Brain pericyte (primary cell): ENCODE measurements around the gene TBX18.

ENCODE experiments used
- DNase-seq: peaks from one replicate; pipeline ENCODE4 v3.0.0-alpha.2; 2012; ENCODE audit warnings: low read depth, low spot score

TBX18 gene

DNA sequence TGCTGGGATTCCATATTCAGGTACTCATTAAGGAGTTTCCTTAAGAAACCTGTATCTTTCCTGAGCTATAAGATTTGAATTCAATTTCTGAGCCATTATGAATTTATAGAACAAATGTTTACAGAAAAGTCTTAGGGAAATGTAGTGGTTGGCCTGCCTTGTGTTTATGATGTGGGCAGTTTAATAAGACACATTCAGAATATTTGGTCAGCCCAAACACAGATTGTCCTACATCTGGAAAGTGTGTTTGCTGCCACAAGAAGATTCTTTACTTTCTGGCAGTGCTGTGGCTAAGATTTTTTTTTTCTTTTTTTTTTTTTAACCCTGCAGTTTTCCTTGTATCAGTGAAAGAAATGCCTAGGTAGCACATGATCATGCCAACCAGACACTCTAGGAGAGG is 15.2 kb downstream of the TBX18 start:
- no peak for DNase-seq

DNA sequence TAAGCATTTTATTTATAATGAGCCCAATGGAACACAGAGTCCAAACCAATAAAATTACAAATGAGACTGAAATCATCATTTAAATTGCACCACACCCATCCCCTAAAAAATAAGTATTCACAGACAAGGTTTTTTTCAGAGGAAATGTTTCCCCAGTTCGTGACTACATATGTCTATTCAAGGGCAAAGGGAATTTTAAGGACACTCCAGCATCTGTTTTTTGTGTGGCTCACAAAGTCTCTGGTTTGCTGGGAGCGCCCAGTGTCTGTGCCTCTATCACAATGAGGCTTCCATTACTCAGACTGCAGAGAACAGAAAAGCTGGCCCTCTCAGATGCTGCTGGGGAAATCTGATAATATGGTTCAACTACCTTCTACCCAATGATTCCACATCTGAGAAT is 16.0 kb downstream of the TBX18 start:
- DNase-seq, result no peak

- no peak for DNase-seq
Measured at GRCh38 chr6:84743616-84744015, 20.8 kb downstream of the TBX18 start.

DNA sequence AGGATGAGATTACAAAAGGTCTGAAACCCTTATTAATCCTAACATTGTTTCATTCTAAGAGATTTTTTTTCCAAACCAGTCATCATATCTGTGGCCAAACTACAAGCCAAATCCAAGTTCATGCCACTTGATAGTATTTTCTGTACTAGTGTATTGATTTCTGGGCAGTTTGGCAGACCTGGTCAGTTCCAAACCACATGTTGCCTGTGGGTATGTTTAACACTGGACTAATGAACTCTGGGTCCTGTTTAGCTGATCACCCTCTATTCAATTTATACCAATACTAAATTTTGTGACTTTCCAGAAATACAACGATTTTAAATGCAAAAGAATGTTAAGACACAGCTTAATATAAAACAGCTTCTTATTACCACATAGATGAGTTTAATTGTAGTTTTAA is 24.0 kb downstream of the TBX18 start:
- no peak for DNase-seq

DNA sequence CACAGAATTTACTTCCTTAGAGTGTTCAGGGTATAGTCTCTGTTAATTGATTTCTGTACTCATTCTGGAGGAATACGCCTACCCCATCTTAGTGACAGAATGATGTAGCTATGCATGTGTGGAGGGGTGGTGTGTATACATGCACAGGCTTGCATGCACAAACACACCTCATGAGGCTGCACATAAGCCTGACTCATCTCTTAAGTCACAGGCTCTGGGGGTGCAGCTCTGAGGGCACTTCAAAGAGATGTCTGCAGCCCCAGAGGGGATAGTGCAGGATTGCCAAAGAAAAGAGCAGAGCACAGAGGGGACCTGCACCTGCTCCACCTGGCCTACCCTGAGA is 24.6 kb downstream of the TBX18 start:
- no peak for DNase-seq

DNA sequence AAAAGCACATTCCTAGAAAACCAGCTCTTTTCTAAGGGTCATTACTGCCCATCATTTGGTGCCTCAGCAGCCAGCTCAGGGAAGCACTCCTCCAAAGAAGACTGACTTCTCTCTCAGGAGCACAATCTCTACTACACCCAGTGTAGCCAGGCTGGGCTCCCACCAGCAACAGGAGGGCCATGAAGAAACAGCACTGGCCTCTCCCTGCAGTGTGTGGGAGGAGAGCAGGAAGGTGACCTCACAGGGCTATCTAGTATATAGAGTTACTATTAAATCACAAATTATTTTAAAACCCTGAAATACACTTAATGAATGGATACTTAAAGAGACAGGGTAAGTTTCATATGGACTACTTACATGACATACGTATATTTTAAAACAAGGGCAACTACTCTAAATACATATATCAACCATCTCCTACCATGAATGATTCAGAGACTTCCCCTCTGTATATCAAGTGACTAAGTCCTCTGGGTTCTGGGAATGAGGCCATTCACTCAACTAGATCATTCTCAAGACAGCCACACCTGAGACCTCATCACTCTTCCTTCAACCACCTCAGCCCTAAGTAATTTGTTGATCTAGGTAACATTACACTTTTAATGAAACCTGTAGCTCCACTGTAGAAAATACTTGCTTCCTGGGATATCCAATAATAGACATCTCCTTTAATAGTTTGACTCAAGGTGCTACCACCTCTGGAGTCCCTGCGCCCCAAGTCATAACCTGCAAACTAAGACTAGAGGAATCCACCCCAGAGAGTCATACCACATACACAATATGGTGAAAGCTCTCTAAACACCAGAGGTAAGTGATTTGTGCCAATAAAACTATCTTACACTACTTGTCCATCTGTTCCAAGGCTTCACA is 25.2 kb downstream of the TBX18 start:
- DNase-seq, result no peak

- no peak for DNase-seq
Measured at GRCh38 chr6:84733889-84734288, 30.5 kb downstream of the TBX18 start.

DNA sequence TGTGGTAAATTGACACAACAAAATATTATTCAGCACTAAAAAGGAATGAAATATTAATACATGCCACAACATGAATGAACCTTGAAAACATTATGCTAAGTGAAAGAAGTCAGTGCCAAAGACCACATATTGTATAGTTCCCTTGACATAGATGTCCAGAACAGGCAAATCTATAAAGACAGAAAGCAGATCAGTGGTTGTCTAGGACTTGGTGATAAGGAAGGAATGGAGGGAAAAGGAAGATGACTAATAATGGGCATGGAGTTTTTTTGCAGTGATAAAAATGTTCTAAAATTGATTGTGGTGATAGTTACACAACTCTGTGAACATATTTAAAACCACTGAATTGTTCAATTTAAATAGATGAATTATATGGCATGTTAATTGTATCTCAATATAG is 32.5 kb downstream of the TBX18 start:
- DNase-seq, result no peak

- DNase-seq, result no peak
Measured at GRCh38 chr6:84731401-84731800, 33.0 kb downstream of the TBX18 start.

DNA sequence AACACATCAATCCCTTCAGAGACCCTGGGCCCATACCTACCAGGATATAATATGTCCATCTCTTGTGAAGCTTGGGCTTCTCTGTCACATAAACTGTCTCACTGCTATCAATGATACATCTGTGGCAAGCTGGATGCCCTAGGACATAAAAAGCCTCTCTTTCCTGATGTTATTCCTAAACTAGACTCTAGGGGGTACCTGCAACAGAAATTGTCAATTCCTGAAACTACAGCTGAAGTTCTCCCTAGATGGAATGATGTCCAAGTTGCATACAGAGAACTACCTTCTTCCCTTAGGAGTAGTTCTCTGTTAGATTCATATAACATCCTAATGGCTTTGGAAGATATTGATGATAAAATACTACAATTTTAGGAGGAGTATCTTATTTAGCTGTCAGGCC is 35.8 kb downstream of the TBX18 start:
- DNase-seq, result no peak

DNA sequence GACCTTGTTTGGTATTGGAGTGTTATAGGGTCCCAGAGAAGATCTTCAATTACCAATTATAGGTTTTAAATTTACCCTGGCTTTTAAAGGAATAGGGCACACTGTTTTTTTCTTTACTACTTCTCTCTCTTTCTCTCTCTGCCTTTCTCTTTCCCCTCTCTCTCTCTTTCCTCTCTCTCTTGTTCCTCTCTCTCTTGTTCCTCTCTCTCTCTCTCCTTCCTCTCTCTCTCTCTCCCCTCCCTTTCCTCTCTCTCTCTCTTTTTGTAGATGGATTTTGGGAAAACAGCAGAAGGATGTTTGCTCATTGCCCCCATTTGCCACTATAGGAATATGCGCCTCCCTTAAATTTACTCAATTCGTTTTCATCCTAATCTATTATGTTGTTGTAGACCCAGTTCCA is 45.2 kb downstream of the TBX18 start:
- DNase-seq, result no peak

DNA sequence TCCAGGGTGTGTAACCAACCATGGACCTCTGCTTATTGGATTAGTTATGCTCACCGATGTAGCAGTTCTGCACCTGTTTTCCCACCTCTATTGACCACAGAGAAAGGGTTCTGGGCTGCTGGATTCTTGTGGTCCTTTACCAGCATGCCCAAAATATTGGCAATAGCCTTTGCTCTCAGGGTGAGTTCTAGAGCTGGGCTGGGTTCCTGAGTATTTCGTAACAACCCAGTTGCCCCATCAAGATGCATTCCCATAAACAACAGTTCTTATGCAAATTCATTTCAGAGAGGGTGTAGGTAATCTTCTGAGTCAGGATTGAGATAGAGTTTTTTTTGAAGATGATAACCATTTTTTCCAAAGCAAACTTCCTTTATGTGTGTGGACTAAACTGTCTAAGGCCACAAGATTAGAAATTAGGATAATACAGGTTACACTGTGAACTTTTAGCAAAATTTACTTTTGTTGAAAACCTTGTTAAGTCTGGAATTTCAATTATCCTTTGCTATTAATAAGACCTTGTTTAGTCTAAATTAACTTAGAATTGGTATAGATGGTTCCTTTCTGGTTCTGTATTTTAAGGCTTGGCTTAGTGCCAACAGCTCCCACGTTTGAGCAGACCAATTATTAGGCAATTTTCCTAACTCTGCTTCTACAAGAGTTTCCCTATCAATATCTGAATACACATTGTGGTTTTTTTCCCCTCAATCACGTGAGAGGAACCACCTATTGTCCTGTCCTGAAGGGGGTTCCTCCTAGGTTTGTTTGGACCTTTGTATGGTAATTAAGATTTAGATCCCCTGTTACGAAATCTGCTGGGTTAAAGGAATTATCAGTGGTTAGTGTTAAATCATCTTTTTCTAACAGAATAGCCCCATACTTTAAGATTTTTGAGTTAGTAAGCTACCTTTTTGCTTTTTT is 46.1 kb downstream of the TBX18 start:
- no peak for DNase-seq

- no peak for DNase-seq
Measured at GRCh38 chr6:84709121-84709520, 55.3 kb downstream of the TBX18 start.

GRCh38 chr6:84707171-84707570 is 57.2 kb downstream of the TBX18 start:
- DNase-seq, result no peak

GRCh38 chr6:84696166-84696565 is 68.2 kb downstream of the TBX18 start:
- DNase-seq, result no peak

- DNase-seq, result no peak
Measured at GRCh38 chr6:84691978-84692623, 72.3 kb downstream of the TBX18 start.

- DNase-seq, result no peak
Measured at GRCh38 chr6:84688141-84688873, 76.1 kb downstream of the TBX18 start.

- DNase-seq, result no peak
Measured at GRCh38 chr6:84687431-84687830, 77.0 kb downstream of the TBX18 start.

GRCh38 chr6:84685983-84686584 is 78.3 kb downstream of the TBX18 start:
- no peak for DNase-seq

- no peak for DNase-seq
Measured at GRCh38 chr6:84681693-84682326, 82.6 kb downstream of the TBX18 start.

GRCh38 chr6:84675651-84676050 is 88.7 kb downstream of the TBX18 start:
- no peak for DNase-seq
